Endometrial microvascular endothelial cells (primary cell): ENCODE results near the gene LDLRAD4. TPM values are rescaled to one million over a fixed set of nuclear protein-coding genes. Genes with fewer than 3 reads are reported as not detected.

Source experiments
- in situ Hi-C: cut with HindIII; loops from 2 replicates; pipeline ENCODE4 v1.10.0; 2017; ENCODE audit warnings: low sequenced_read_pairs, low pct_unique_long_range_greater_than_20kb; ENCODE audit errors: inconsistent ontology term
- total RNA-seq: library from RNA; depleted of rRNA; stranded (reverse); fragments of >200 nt; gene quantifications from one replicate; pipeline ENCODE4 v1.2.3, GENCODE V29; 2015; ENCODE audit errors: inconsistent ontology term

The LDLRAD4 gene
- total RNA-seq, 1 donor from 2014 or later, result 0.93 TPM

- in situ Hi-C loops, result no loop called here
These were observed 185.4 kb downstream of the LDLRAD4 start for GRCh38 chr18:13403786-13404549.

GRCh38 chr18:13405305-13406038, 186.9 kb downstream of the LDLRAD4 start:
- in situ Hi-C loops, result no loop called here

DNA sequence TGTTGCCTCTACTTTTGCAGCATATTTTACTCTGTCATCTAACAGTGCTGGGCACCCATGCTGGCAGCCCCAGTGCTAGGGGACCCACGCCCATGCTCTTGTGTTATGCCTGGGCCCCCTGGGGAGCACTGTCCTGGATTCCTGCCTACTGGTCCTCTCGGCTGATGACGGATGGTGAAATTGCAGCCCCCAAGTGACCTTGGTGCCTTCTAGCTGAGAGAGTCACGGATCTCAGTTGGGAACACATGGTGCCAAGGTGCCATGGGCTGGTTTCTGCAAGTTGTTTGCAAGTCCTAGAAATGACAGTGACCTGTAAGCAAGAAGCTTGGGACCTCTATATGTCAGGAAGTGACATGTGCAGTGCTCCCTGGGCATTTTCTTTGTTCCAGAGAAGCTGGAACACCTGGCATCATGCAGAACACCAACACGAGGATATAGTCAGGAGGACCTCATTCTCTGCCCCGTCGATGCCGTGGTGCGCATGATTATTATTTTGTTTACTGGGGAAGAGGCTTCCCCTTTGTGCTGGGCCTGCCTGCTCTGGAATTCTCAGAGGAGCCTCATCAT, 187.6 kb downstream of the LDLRAD4 start:
- in situ Hi-C loops, result no loop called here

DNA sequence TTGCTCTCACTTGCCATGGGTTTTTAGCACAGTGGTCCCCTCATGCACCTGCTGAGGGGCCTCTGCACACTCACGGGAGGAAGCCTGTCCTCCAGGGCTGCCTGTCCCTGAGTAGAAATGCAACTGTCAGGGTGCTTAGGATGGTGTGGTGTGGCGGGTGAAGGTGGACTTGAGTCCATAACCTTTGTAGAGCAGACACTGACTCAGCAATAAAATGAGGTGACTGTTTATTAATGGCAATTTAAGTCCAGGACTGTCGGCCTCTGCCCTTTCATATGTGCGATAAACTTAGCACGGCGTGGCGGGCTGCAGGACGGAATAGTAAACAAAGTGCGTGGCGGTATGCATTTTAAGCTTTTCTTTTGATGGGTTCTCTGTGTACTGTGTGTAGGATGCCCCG, 188.2 kb downstream of the LDLRAD4 start:
- in situ Hi-C loops, result no loop called here

GRCh38 chr18:13407484-13407883, 188.9 kb downstream of the LDLRAD4 start:
- in situ Hi-C loops, result no loop called here

DNA sequence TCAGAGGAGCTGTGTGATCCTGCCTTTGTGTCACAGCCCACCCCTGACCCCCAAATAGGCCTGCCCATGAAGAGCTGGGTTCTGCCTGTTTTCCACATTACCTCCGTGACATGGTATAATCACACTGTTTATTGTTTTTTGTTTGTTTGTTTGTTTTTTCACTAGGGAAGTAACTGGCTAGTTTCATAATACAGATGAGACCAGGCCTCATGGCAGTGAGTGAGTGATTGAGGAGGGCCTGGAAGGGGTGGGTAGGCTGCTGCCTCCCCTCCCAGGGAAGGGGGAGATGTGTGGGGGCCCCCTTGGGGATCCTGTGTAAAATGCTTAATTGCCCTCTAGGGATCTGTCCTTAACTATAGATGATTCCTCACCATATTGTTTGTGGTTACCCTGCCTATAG, 190.5 kb downstream of the LDLRAD4 start:
- in situ Hi-C loops, result no loop called here

GRCh38 chr18:13409997-13410396, 191.4 kb downstream of the LDLRAD4 start:
- in situ Hi-C loops, result no loop called here

GRCh38 chr18:13410471-13410870, 191.9 kb downstream of the LDLRAD4 start:
- in situ Hi-C loops, result no loop called here

- in situ Hi-C loops, result no loop called here
These were observed 193.5 kb downstream of the LDLRAD4 start for GRCh38 chr18:13412017-13412416.

DNA sequence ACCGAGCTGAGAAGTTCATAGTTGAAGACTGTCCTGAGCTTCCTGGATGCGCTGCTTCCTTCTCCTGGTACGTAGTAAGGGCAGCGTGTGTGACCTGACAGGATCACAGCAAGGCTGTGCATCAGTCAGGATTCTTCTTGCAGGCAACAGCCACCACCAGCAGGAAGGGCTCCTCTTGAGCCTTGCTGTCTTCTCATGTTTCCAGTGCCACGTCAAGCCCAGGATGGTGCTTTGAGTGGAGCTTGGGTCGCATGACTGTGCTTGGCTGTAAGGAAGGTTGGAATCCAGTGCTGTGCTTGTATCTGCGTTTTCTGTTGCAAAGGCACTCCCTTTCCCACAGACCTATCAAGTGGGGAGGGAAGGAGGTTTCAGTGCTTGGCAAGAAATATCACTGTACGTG, 194.3 kb downstream of the LDLRAD4 start:
- in situ Hi-C loops, result no loop called here

DNA sequence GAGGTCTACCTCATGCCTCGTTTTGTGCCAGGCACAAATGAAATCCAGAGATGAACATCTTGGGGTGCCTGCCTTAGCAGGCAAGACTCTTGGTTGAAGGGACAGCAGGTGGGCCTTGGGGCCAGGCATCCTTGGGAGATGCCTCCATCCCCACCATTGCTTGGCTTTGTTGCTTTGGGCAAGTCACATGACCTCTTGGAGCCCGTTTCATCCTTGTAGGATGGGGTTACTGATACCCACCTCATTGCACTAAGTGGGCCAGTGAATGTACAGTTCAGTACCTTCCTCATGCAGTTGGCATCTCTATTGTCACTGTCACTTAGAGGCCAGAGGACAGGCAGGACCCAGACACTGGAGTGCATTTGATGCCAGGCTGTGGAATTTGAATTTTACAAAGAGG, 195.5 kb downstream of the LDLRAD4 start:
- in situ Hi-C loops, result no loop called here

DNA sequence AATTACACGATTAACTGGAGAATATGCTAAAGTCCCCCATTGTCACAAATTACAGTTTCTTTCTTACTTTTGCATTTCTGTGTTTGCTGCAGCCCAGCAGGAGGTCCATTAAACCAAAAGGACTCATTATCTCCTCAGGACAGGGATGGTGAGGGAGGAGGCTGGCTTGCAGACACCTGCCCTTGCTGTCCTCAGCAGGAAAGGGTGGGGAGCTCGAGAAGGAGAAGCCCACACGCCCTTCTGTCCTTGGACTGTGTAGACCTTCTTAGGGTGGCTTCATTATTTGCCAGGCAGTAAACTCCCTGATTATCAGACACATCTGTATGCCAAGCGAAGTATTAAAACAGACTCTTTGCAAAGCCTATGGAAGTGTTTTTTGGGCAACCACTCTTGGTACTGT, 196.0 kb downstream of the LDLRAD4 start:
- in situ Hi-C loops, result no loop called here

GRCh38 chr18:13415736-13416135, 197.2 kb downstream of the LDLRAD4 start:
- in situ Hi-C loops, result no loop called here

DNA sequence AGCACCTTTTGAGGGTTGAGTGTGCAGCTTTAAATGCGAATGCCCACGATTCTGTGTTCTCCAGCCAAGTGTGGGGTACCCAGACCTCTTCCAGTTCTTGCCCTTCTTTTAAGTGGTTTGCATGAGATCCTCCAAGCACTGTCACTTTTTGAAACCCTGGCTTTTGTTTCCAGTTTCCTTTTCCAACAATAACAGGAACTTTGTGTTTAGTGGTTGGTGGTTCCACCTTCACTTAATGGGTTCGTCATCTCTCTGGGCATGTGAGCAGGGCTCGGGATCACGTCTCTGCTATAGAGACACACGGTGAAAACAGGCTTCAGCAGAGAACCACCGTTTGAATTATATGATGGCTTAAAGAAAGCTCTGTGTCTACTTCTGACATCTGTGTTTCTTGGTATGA, 197.6 kb downstream of the LDLRAD4 start:
- in situ Hi-C loops, result no loop called here

DNA sequence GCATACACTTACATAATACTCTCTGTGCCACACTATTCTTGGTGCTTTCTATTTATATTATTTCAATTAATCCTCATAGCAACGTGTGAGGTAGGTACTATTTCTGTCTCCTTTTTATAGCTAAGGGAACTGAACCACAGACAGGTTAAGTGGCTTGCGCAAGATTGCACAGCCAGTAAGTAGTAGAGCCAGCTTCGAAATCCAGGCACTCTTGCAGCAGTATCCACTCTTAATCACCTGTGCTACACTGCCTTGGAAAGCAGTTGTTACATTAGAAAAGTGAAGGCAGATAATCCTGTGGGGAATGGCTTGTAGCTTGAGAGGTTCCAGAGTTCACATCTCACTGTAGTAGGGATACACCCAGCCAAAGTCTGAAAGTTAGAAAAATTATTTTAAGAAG, 198.3 kb downstream of the LDLRAD4 start:
- in situ Hi-C loops, result no loop called here

- in situ Hi-C loops, result no loop called here
These were observed 199.6 kb downstream of the LDLRAD4 start for GRCh38 chr18:13418013-13418710.

GRCh38 chr18:13420969-13421686, 202.6 kb downstream of the LDLRAD4 start:
- in situ Hi-C loops, result no loop called here

DNA sequence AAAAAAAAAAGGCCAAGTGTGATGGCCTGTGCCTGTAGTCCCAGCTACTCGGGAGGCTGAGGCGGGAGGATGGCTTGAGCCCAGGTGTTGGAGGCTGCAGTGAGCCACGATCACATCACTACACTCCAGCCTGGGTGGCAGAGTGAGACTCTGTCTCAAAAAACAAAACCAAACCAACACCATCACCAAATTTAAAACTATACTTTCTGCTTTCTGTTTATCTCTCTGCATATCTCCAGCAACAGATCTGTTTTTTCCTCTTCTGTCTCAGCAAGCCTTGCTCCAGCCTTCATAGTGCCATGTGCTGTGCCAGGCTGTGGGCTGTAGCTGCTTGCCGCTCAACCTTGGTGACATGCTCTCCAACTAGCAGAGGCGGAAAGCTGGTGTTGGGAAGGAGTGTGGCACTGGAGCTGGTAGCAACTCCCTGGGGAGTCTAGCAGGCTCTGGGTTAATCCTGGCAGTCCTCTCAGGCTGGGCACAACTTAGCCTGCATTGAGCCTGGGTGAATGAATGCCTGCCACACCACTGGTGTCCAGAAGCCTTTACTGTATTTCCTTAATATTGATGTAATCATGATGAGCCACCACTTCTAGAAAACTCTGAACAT, 204.1 kb downstream of the LDLRAD4 start:
- in situ Hi-C loops, result no loop called here

GRCh38 chr18:13423352-13423751, 204.8 kb downstream of the LDLRAD4 start:
- in situ Hi-C loops, result no loop called here
